ENCODE measurements around the gene GUCY2C. TPM values are rescaled to one million over a fixed set of nuclear protein-coding genes. Genes with fewer than 3 reads are reported as not detected.

GUCY2C gene
- total RNA-seq, 1 donor from 2014 or later, result 1.2 TPM

DNA sequence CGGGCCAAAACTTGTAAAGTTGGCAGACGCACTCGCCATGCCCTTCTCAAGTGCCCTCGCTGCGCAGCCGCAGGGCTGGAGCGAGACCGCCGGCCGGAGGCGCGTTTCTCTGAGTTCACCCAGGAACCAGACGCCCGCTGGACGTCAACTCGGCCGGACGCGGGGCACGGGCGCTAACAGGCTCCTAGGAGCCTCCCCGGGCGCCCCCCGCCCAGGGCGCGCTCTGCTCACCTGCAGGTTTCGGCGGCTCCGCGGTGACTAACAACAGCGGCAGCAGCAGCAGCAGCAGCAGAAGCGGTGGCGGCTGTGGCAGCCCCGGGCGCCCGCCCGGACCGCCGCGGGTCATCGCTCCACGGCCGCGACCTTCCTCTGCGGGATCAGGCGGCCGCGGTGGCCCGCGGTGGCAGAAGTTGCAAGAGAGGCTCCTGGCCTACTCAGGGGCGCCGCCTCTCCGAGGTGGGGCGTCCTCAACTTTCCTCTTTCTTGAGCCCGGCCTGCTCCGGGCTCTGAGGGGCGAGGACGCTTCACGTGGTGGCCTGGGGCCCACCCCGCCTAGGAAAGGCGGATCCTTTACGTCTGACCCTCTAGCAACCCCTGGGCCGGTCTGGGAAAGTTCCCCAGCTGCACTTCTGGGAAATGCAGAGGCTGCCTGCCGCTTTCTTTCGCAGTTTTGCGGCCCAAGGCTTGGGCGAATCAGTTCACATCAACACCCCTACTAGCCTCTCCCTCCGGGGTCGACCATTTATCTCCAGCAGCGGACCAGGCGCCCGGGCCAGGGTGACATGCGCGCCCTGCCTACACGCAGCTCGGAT is 128.8 kb downstream of the GUCY2C start, which contains the start of gene PLBD1:
Gene PLBD1 (minus strand): TSS at position 533 of the 812 bp plus-strand sequence. CDS start 187 bp downstream, at position 346.
- H3K9me3 Mint-ChIP-seq (ENCODE audit: low read depth), result no peaks in the 10 kb centered on the region

DNA sequence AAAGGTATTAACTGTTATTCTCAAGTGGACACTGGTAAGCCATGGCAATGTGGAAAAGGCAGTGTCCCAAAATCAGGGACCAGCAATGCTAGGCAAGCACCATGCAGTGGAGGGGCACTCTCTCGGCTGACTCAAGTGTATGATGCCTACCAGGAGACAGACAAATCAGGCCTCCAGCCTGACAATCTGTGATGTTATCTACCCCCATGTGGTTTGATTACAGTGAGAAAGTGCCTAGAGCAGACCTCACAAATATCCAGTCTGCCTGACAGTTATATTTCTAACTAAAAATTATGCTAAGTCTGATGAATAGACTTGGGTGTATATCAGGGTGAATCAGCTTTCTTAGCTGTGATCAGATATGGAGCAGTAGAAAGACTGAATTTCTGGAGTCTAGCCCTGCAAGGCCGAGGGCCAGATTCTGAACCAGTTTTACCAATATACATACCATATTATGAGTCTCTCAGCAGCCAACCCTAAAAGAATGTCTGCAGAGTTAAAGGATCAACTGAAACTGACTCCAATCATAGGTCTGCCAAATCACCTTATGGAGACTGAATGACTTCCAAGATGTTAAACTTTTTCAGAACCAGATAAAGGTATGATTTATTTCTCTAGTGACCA is 132.0 kb downstream of the GUCY2C start:
- H3K4me1 Mint-ChIP-seq (ENCODE audit: low read depth), result peaks cover 13% of the 10 kb centered on the region

More for the DNA sequence above, 128.8 kb downstream of the GUCY2C start, which contains the start of gene PLBD1:
- peak; percentile 56 for DNase-seq (ENCODE audit: low spot score, unreplicated experiment)
- Mint-ChIP-seq H3K4me3 (ENCODE audit: low read depth) (peak within 1 kb of the TSS; percentile 68), H3K27me3 (peaks cover 6% of the 10 kb centered on the region), H3K36me3 (ENCODE audit: insufficient read depth) (peaks cover 1% of the 10 kb centered on the region), H3K27ac (peak within 1 kb of the TSS; percentile 91), H3K4me1 (ENCODE audit: low read depth) (peaks cover 14% of the 10 kb centered on the region)
- TF ChIP-seq, protein P1, sequence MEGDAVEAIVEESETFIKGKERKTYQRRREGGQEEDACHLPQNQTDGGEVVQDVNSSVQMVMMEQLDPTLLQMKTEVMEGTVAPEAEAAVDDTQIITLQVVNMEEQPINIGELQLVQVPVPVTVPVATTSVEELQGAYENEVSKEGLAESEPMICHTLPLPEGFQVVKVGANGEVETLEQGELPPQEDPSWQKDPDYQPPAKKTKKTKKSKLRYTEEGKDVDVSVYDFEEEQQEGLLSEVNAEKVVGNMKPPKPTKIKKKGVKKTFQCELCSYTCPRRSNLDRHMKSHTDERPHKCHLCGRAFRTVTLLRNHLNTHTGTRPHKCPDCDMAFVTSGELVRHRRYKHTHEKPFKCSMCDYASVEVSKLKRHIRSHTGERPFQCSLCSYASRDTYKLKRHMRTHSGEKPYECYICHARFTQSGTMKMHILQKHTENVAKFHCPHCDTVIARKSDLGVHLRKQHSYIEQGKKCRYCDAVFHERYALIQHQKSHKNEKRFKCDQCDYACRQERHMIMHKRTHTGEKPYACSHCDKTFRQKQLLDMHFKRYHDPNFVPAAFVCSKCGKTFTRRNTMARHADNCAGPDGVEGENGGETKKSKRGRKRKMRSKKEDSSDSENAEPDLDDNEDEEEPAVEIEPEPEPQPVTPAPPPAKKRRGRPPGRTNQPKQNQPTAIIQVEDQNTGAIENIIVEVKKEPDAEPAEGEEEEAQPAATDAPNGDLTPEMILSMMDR (IDR thresholded peaks at IDR 0.05; ENCODE audit: unreplicated experiment), result no peak

DNA sequence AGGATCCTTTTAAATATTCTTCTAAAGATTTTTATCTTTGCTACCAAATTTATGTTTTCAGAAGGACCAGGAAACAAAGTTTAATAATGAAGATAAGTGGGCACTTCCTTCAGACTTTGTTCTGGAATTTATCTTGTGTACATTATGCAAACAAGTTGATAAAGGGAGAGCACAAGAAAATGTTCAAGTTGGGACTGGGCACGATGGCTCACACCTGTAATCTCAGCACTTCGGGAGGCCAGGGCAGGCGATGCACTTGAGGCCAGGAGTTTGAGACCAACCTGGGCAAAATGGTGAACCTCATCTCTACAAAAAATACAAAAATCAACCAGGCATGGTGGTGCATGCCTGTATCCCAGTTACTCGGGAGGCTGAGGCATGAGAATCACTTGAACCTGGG is 133.4 kb downstream of the GUCY2C start:
- H3K36me3 Mint-ChIP-seq (ENCODE audit: insufficient read depth), result peaks cover 1% of the 10 kb centered on the region
- H3K4me3 Mint-ChIP-seq (ENCODE audit: low read depth), result no peak overlapping the region
- TF ChIP-seq, protein P1 (IDR thresholded peaks at IDR 0.05; ENCODE audit: unreplicated experiment), result no peak
- no peaks in the 10 kb centered on the region for H3K9me3 Mint-ChIP-seq (ENCODE audit: low read depth)
- peaks cover 3% of the 10 kb centered on the region for H3K27me3 Mint-ChIP-seq
- H3K27ac Mint-ChIP-seq, result no peak overlapping the region
- peaks cover 10% of the 10 kb centered on the region for H3K4me1 Mint-ChIP-seq (ENCODE audit: low read depth)
- DNase-seq (ENCODE audit: low spot score, unreplicated experiment), result no peak

More for the DNA sequence above, 132.0 kb downstream of the GUCY2C start:
- TF ChIP-seq, protein P1 (IDR thresholded peaks at IDR 0.05; ENCODE audit: unreplicated experiment), result no peak
- Mint-ChIP-seq H3K27me3 (peaks cover 3% of the 10 kb centered on the region), H3K9me3 (ENCODE audit: low read depth) (no peaks in the 10 kb centered on the region), H3K36me3 (ENCODE audit: insufficient read depth) (peaks cover 1% of the 10 kb centered on the region), H3K4me3 (ENCODE audit: low read depth) (no peak overlapping the region), H3K27ac (no peak overlapping the region)
- no peak for DNase-seq (ENCODE audit: low spot score, unreplicated experiment)

Other genes starting within 250 kb of the GUCY2C start
- 26.1 and 28.3 TPM in 2 replicates for gene PLBD1, start 128.7 kb downstream of the GUCY2C start, total RNA-seq
- gene WBP11, start 106.9 kb upstream of the GUCY2C start, total RNA-seq, result 112 and 117 TPM in 2 replicates
- gene C12orf60, start 107.1 kb upstream of the GUCY2C start, total RNA-seq, result 2.7 and 3.5 TPM in 2 replicates
- not detected in 2 replicates for gene SMCO3, start 117.6 kb upstream of the GUCY2C start, total RNA-seq
- gene ART4, start 146.9 kb upstream of the GUCY2C start, total RNA-seq, result 0.18 and 0.29 TPM in 2 replicates
- gene MGP, start 189.3 kb upstream of the GUCY2C start, total RNA-seq, result not detected in 2 replicates
- 22.8 and 23.1 TPM in 2 replicates for gene ERP27, start 241.9 kb upstream of the GUCY2C start, total RNA-seq

Measured in progenitor cell of endocrine pancreas (in vitro differentiated cells).